ENCODE results near the gene LHX8.
A peak's percentile ranks its signal among the peaks of the same experiment; 100 is the strongest.

LHX8 gene

GRCh38 chr1:75134647-75135572, 722 bp downstream of the LHX8 start:
- H3K27me3 ChIP-seq (ENCODE audit: control insufficient read depth in 1 of 2, insufficient read depth in 2 of 2, low read length in 2 of 2): peaks cover 59 to 83% of the 10 kb centered on the region in 2 donors
- no peak overlapping the region for H3K27ac ChIP-seq (ENCODE audit: low read length)
- H3K9me3 ChIP-seq (ENCODE audit: control insufficient read depth in 2 of 2, low read length in 2 of 2): no peaks in the 10 kb centered on the region
- H3K4me3 ChIP-seq (ENCODE audit: low read length in 2 of 2): peak overlapping the region; percentile 50 to 65
- no peak overlapping the region for H3K9ac ChIP-seq (ENCODE audit: low read length in 2 of 2)
- peaks cover 19% of the 10 kb centered on the region for H3K4me1 ChIP-seq (ENCODE audit: control insufficient read depth, insufficient read depth, low read length)
- no peaks in the 10 kb centered on the region for H3K36me3 ChIP-seq (ENCODE audit: control insufficient read depth in 2 of 2, insufficient read depth in 2 of 2, low read length in 2 of 2)

DNA sequence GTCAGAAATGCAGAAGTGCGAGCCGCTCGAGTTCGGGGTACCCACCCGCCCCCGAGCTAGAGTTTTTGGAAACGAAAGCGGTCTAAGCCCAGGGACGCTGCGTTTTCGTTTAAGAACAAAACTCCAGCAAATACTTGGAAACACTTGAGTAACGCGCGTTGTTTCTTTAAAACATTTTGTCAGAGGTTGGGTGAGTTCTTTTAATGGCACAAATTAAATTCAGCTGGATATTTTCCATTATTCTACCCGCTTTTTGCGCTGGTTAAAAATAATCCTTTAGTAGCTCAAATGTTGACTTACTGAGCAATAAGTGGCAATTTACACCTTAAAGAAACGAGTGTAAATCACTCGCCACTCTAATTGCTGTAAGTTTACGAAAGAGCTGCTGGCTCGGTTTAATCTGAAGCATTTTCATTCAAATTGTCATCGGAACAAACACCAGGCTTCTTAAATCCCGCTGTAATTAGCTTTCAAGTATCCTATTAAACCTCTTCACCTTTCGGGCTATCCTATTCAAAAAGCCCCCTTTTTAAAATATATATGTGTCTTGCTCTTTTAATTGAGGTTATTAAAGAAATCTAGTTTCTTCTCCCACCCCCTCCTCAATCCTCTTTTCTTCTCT, 1.5 kb downstream of the LHX8 start:
- peak overlapping the region; percentile 50 to 65 for H3K4me3 ChIP-seq (ENCODE audit: low read length in 2 of 2)
- H3K27me3 ChIP-seq (ENCODE audit: control insufficient read depth in 1 of 2, insufficient read depth in 2 of 2, low read length in 2 of 2): peaks cover 52 to 80% of the 10 kb centered on the region in 2 donors
- no peaks in the 10 kb centered on the region for H3K36me3 ChIP-seq (ENCODE audit: control insufficient read depth in 2 of 2, insufficient read depth in 2 of 2, low read length in 2 of 2)
- H3K9ac ChIP-seq (ENCODE audit: low read length in 2 of 2): no peak overlapping the region
- peaks cover 19% of the 10 kb centered on the region for H3K4me1 ChIP-seq (ENCODE audit: control insufficient read depth, insufficient read depth, low read length)
- no peaks in the 10 kb centered on the region for H3K9me3 ChIP-seq (ENCODE audit: control insufficient read depth in 2 of 2, low read length in 2 of 2)
- H3K27ac ChIP-seq (ENCODE audit: low read length): no peak overlapping the region

DNA sequence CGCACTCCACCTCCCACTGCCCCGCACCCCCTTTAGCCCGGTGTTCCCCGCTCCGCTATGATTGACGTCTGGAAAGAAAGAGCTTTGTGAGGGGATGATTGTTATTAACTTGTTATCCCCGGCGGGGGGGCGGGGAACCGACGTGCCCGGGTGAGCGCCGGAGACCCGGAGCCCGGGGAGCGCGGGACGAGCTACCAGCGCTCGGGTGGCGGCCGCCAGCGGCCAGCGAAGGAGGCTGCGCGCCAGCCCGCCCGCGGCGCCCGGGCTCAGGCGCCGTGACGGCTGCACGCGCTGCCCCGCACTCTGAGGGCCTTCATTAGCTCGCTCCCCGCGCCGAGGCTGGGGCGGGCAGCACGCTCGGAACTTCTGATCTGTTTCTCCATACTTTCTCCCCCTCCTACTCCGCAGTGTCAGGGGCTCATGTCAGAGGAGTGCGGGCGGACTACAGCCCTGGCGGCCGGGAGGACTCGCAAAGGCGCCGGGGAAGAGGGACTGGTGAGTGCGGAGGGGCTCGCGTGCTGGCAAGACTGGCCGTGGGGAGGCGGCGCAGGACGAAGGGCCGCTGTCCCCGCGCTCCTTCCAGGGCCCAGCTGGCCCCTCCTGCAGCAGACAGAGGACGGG, 2.1 kb downstream of the LHX8 start:
- Histone ChIP-seq H3K27me3 (ENCODE audit: control insufficient read depth in 1 of 2, insufficient read depth in 2 of 2, low read length in 2 of 2) (peaks cover 46 to 74% of the 10 kb centered on the region in 2 donors), H3K27ac (ENCODE audit: low read length) (no peak overlapping the region), H3K9me3 (ENCODE audit: control insufficient read depth in 2 of 2, low read length in 2 of 2) (no peaks in the 10 kb centered on the region), H3K36me3 (ENCODE audit: control insufficient read depth in 2 of 2, insufficient read depth in 2 of 2, low read length in 2 of 2) (no peaks in the 10 kb centered on the region), H3K9ac (ENCODE audit: low read length in 2 of 2) (no peak overlapping the region), H3K4me3 (ENCODE audit: low read length in 2 of 2) (peak overlapping the region; percentile 2 to 52), H3K4me1 (ENCODE audit: control insufficient read depth, insufficient read depth, low read length) (peaks cover 17% of the 10 kb centered on the region)

GRCh38 chr1:75136921-75137641, 2.9 kb downstream of the LHX8 start:
- Histone ChIP-seq H3K4me3 (ENCODE audit: low read length in 2 of 2) (no peak overlapping the region), H3K27ac (ENCODE audit: low read length) (no peak overlapping the region), H3K9me3 (ENCODE audit: control insufficient read depth in 2 of 2, low read length in 2 of 2) (no peaks in the 10 kb centered on the region), H3K4me1 (ENCODE audit: control insufficient read depth, insufficient read depth, low read length) (peaks cover 17% of the 10 kb centered on the region), H3K36me3 (ENCODE audit: control insufficient read depth in 2 of 2, insufficient read depth in 2 of 2, low read length in 2 of 2) (no peaks in the 10 kb centered on the region), H3K9ac (ENCODE audit: low read length in 2 of 2) (no peak overlapping the region), H3K27me3 (ENCODE audit: control insufficient read depth in 1 of 2, insufficient read depth in 2 of 2, low read length in 2 of 2) (peaks cover 38 to 66% of the 10 kb centered on the region in 2 donors)

GRCh38 chr1:75152092-75152491, 17.9 kb downstream of the LHX8 start:
- Histone ChIP-seq H3K4me3 (ENCODE audit: low read length in 2 of 2) (no peak overlapping the region), H3K9me3 (ENCODE audit: control insufficient read depth in 2 of 2, low read length in 2 of 2) (no peaks in the 10 kb centered on the region), H3K4me1 (ENCODE audit: control insufficient read depth, insufficient read depth, low read length) (no peaks in the 10 kb centered on the region), H3K27ac (ENCODE audit: low read length) (no peak overlapping the region), H3K36me3 (ENCODE audit: control insufficient read depth in 2 of 2, insufficient read depth in 2 of 2, low read length in 2 of 2) (no peaks in the 10 kb centered on the region), H3K9ac (ENCODE audit: low read length in 2 of 2) (no peak overlapping the region), H3K27me3 (ENCODE audit: control insufficient read depth in 1 of 2, insufficient read depth in 2 of 2, low read length in 2 of 2) (no peaks in the 10 kb centered on the region)

DNA sequence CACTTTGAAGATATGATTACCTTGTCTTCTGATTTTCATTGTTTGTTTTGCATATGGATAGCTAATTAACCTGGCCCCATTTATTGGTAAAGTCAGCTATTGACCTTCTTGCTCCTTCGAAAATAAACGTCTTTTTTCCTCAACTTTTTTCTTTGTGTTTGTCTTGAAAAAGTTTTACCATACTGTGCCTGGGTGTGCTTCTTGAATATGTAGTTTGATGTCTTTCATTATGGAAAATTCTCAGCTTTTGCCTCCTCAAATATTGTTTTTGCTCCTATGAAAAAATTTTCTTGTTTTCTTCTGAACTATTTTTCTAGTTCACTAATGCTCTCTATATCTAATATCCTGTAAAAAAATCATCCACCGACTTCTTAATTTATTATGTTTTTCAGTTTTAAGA, 25.0 kb downstream of the LHX8 start:
- Histone ChIP-seq H3K9me3 (ENCODE audit: control insufficient read depth in 2 of 2, low read length in 2 of 2) (no peaks in the 10 kb centered on the region), H3K4me1 (ENCODE audit: control insufficient read depth, insufficient read depth, low read length) (no peaks in the 10 kb centered on the region), H3K27me3 (ENCODE audit: control insufficient read depth in 1 of 2, insufficient read depth in 2 of 2, low read length in 2 of 2) (no peaks in the 10 kb centered on the region), H3K4me3 (ENCODE audit: low read length in 2 of 2) (no peak overlapping the region), H3K27ac (ENCODE audit: low read length) (no peak overlapping the region), H3K36me3 (ENCODE audit: control insufficient read depth in 2 of 2, insufficient read depth in 2 of 2, low read length in 2 of 2) (no peaks in the 10 kb centered on the region), H3K9ac (ENCODE audit: low read length in 2 of 2) (no peak overlapping the region)

DNA sequence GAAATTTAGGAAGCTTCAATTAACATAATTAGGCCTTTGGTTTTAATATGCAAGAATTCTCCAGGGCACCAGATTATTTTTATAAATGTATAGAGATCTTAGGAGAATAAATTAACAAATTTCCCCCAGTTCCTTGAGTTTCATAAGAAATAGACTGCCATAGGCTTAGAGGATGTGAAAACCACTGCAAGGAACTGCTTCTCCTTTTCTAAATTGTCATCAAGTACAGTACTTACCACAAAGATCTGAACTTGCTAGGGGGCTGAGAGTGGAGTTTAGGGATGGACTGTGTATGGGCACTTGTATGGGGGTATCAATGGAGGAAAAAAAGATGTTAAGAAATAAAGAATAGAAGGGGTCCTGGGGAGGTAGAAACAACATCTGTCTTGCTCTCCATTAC, 31.1 kb downstream of the LHX8 start:
- no peak overlapping the region for H3K4me3 ChIP-seq (ENCODE audit: low read length in 2 of 2)
- H3K4me1 ChIP-seq (ENCODE audit: control insufficient read depth, insufficient read depth, low read length): no peaks in the 10 kb centered on the region

GRCh38 chr1:75166821-75167220, 32.6 kb downstream of the LHX8 start:
- Histone ChIP-seq H3K9me3 (ENCODE audit: control insufficient read depth in 2 of 2, low read length in 2 of 2) (no peaks in the 10 kb centered on the region), H3K36me3 (ENCODE audit: control insufficient read depth in 2 of 2, insufficient read depth in 2 of 2, low read length in 2 of 2) (no peaks in the 10 kb centered on the region), H3K27me3 (ENCODE audit: control insufficient read depth in 1 of 2, insufficient read depth in 2 of 2, low read length in 2 of 2) (no peaks in the 10 kb centered on the region), H3K4me3 (ENCODE audit: low read length in 2 of 2) (no peak overlapping the region), H3K4me1 (ENCODE audit: control insufficient read depth, insufficient read depth, low read length) (no peaks in the 10 kb centered on the region), H3K9ac (ENCODE audit: low read length in 2 of 2) (no peak overlapping the region), H3K27ac (ENCODE audit: low read length) (no peak overlapping the region)

More for the DNA sequence above, 31.1 kb downstream of the LHX8 start:
- Histone ChIP-seq H3K9ac (ENCODE audit: low read length in 2 of 2) (no peak overlapping the region), H3K9me3 (ENCODE audit: control insufficient read depth in 2 of 2, low read length in 2 of 2) (no peaks in the 10 kb centered on the region), H3K27ac (ENCODE audit: low read length) (no peak overlapping the region), H3K36me3 (ENCODE audit: control insufficient read depth in 2 of 2, insufficient read depth in 2 of 2, low read length in 2 of 2) (no peaks in the 10 kb centered on the region), H3K27me3 (ENCODE audit: control insufficient read depth in 1 of 2, insufficient read depth in 2 of 2, low read length in 2 of 2) (no peaks in the 10 kb centered on the region)

- H3K27me3 ChIP-seq (ENCODE audit: control insufficient read depth in 1 of 2, insufficient read depth in 2 of 2, low read length in 2 of 2): no peaks in the 10 kb centered on the region
- H3K36me3 ChIP-seq (ENCODE audit: control insufficient read depth in 2 of 2, insufficient read depth in 2 of 2, low read length in 2 of 2): no peaks in the 10 kb centered on the region
- H3K9me3 ChIP-seq (ENCODE audit: control insufficient read depth in 2 of 2, low read length in 2 of 2): no peaks in the 10 kb centered on the region
- H3K4me1 ChIP-seq (ENCODE audit: control insufficient read depth, insufficient read depth, low read length): no peaks in the 10 kb centered on the region
- no peak overlapping the region for H3K27ac ChIP-seq (ENCODE audit: low read length)
- no peak overlapping the region for H3K4me3 ChIP-seq (ENCODE audit: low read length in 2 of 2)
- no peak overlapping the region for H3K9ac ChIP-seq (ENCODE audit: low read length in 2 of 2)
Measured at GRCh38 chr1:75170011-75170410, 35.8 kb downstream of the LHX8 start.

DNA sequence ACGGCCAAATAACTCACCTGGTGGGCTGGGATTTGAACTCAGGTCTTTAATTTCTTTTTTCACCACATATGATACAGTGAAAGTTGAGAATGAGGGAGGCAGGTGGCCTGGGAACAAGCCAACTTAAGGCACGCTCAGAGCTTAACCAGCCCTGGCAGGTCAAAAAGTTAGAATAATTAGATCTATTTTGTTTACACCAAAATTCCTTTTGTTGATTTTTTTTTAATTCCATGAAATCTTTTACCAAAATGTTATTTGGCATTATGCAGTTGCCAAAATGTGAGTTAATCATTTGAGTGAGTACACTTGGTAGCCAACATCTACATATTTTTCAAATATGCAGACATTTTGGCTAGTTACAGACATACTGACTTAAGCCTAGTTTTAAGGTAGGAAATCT, 36.8 kb downstream of the LHX8 start:
- no peak overlapping the region for H3K9ac ChIP-seq (ENCODE audit: low read length in 2 of 2)
- H3K27me3 ChIP-seq (ENCODE audit: control insufficient read depth in 1 of 2, insufficient read depth in 2 of 2, low read length in 2 of 2): no peaks in the 10 kb centered on the region
- H3K4me1 ChIP-seq (ENCODE audit: control insufficient read depth, insufficient read depth, low read length): no peaks in the 10 kb centered on the region
- no peak overlapping the region for H3K4me3 ChIP-seq (ENCODE audit: low read length in 2 of 2)
- no peaks in the 10 kb centered on the region for H3K36me3 ChIP-seq (ENCODE audit: control insufficient read depth in 2 of 2, insufficient read depth in 2 of 2, low read length in 2 of 2)
- H3K27ac ChIP-seq (ENCODE audit: low read length): no peak overlapping the region
- no peaks in the 10 kb centered on the region for H3K9me3 ChIP-seq (ENCODE audit: control insufficient read depth in 2 of 2, low read length in 2 of 2)

Measured in stomach smooth muscle (tissue), 2 donors.